Liver (tissue), 9 donors: ENCODE data around the gene RNF215. TPM values are rescaled to one million over a fixed set of nuclear protein-coding genes. Genes with fewer than 3 reads are reported as not detected.

Experiments used
- DNase-seq: peaks from one replicate; pipeline ENCODE4 v3.0.0-alpha.2; 2017; ENCODE audit warnings: low spot score
- H3K27ac ChIP-seq, 2 donors: one replicate each; pipeline ENCODE4 v1.7.0; 2013; ENCODE audit warnings: inconsistent platforms in 2 of 2, low read length in 2 of 2, control low read depth in 1 of 2, low read depth in 1 of 2, mild to moderate bottlenecking in 1 of 2
- H3K27me3 ChIP-seq, 4 donors: one replicate each; pipeline versions ENCODE4 v1.6.1 to v1.7.0; 2013; ENCODE audit warnings: low read length in 3 of 4, inconsistent platforms in 1 of 4, mild to moderate bottlenecking in 1 of 4, moderate library complexity in 1 of 4; ENCODE audit not compliant: control insufficient read depth in 4 of 4, insufficient read depth in 4 of 4
- H3K36me3 ChIP-seq, 4 donors: one replicate each; pipeline versions ENCODE4 v1.6.1 to v1.7.0; 2013; ENCODE audit warnings: low read length in 3 of 4, mild to moderate bottlenecking in 3 of 4, low read depth in 1 of 4, moderate library complexity in 1 of 4; ENCODE audit not compliant: control insufficient read depth in 4 of 4, insufficient read depth in 3 of 4
- H3K4me1 ChIP-seq, 4 donors: one replicate each; pipeline versions ENCODE4 v1.6.1 to v1.7.0; 2013; ENCODE audit warnings: low read length in 3 of 4, mild to moderate bottlenecking in 3 of 4, moderate library complexity in 1 of 4; ENCODE audit not compliant: control insufficient read depth in 4 of 4, insufficient read depth in 4 of 4
- H3K4me3 ChIP-seq, 3 donors: one replicate each; pipeline versions ENCODE4 v1.6.1 to v1.7.0; 2013; ENCODE audit warnings: low read length in 3 of 3, control low read depth in 1 of 3, low read depth in 1 of 3, mild to moderate bottlenecking in 1 of 3
- H3K9ac ChIP-seq, 2 donors: one replicate each; pipeline ENCODE4 v1.7.0; 2013; ENCODE audit warnings: low read length in 2 of 2, mild to moderate bottlenecking in 2 of 2, moderate library complexity in 2 of 2, control low read depth in 1 of 2, low read depth in 1 of 2
- H3K9me3 ChIP-seq, 4 donors: one replicate each; pipeline versions ENCODE4 v1.6.1 to v1.7.0; 2013; ENCODE audit warnings: low read length in 3 of 4; ENCODE audit not compliant: control insufficient read depth in 4 of 4
- ATF3 ChIP-seq: IDR thresholded peaks from 2 replicates; pipeline ENCODE4 v1.6.1; 2016; ENCODE audit warnings: antibody characterized with exemption
- CTCF ChIP-seq: fragments of 150-350 bp; IDR thresholded peaks from 2 replicates; pipeline ENCODE4 v1.5.1; 2017; ENCODE audit warnings: improper control_type of control experiment, low read depth, low read length; ENCODE audit not compliant: missing input control
- EGR1 ChIP-seq, 2 donors: IDR thresholded peaks; 2 replicates each; pipeline ENCODE4 v1.6.1; 2016 to 2018; ENCODE audit warnings: antibody characterized with exemption in 2 of 2, low read depth in 2 of 2
- FOXA1 ChIP-seq: IDR thresholded peaks from 2 replicates; pipeline ENCODE4 v1.6.1; 2016; ENCODE audit warnings: antibody characterized with exemption
- FOXA2 ChIP-seq: IDR thresholded peaks from 2 replicates; pipeline ENCODE4 v1.6.1; 2016; ENCODE audit warnings: antibody characterized with exemption
- GABPA ChIP-seq, 2 donors: IDR thresholded peaks in 1 of 2; conservative IDR thresholded peaks in 1 of 2; 2 replicates each; pipeline ENCODE4 v1.6.1; 2016; ENCODE audit warnings: antibody characterized with exemption in 2 of 2, mild to moderate bottlenecking in 1 of 2, moderate library complexity in 1 of 2
- HNF4A ChIP-seq, 2 donors: conservative IDR thresholded peaks; 2 replicates each; pipeline ENCODE4 v1.6.1; 2016; ENCODE audit warnings: antibody characterized with exemption in 2 of 2, mild to moderate bottlenecking in 2 of 2
- HNF4G ChIP-seq: IDR thresholded peaks from 2 replicates; pipeline ENCODE4 v1.6.1; 2016; ENCODE audit warnings: antibody characterized with exemption
- JUND ChIP-seq, 2 donors: IDR thresholded peaks; 2 replicates each; pipeline ENCODE4 v1.6.1; 2016; ENCODE audit warnings: antibody characterized with exemption in 2 of 2
- MAX ChIP-seq: IDR thresholded peaks from 2 replicates; pipeline ENCODE4 v1.6.1; 2016; ENCODE audit warnings: antibody characterized with exemption
- NR2F2 ChIP-seq: IDR thresholded peaks from 2 replicates; pipeline ENCODE4 v1.6.1; 2016; ENCODE audit warnings: antibody characterized with exemption
- RAD21 ChIP-seq, 2 donors: IDR thresholded peaks; 2 replicates each; pipeline ENCODE4 v1.6.1; 2016; ENCODE audit warnings: antibody characterized with exemption in 2 of 2, mild to moderate bottlenecking in 2 of 2
- REST ChIP-seq: IDR thresholded peaks from 2 replicates; pipeline ENCODE4 v1.6.1; 2016; ENCODE audit warnings: antibody characterized with exemption, mild to moderate bottlenecking
- RXRA ChIP-seq, 2 donors: IDR thresholded peaks; 2 replicates each; pipeline ENCODE4 v1.6.1; 2017 to 2018; ENCODE audit warnings: antibody characterized with exemption in 2 of 2, mild to moderate bottlenecking in 1 of 2
- SP1 ChIP-seq: IDR thresholded peaks from 2 replicates; pipeline ENCODE4 v1.6.1; 2018; ENCODE audit warnings: antibody characterized with exemption, mild to moderate bottlenecking
- TAF1 ChIP-seq: conservative IDR thresholded peaks from 2 replicates; pipeline ENCODE4 v1.6.1; 2016; ENCODE audit warnings: antibody characterized with exemption, mild to moderate bottlenecking
- YY1 ChIP-seq: IDR thresholded peaks from 2 replicates; pipeline ENCODE4 v1.6.1; 2016; ENCODE audit warnings: antibody characterized with exemption, mild to moderate bottlenecking
- ZBTB33 ChIP-seq: IDR thresholded peaks from 2 replicates; pipeline ENCODE4 v1.6.1; 2016; ENCODE audit warnings: antibody characterized with exemption
- WGBS: extraction: QIAGEN DNeasy Blood & Tissue Kit; methylation state at CpG from one replicate; pipeline ENCODE4 v1.1.7; 2013; 5-methylcytosine and 5-hydroxymethylcytosine counted together
- polyA plus RNA-seq, 2 donors: library from polyadenylated mRNA; stranded (reverse) in 1 of 2; unstranded in 1 of 2; fragments of 200-250 nt in 1 of 2; fragments of >200 nt in 1 of 2; fragmentation: Nextera tagmentation in 1 of 2; extraction: Ambion mirVana in 1 of 2; gene quantifications; one replicate each; pipeline versions ENCODE4 v1.2.1 to v1.2.3, GENCODE V29; 2013 to 2015
- total RNA-seq, 2 donors: library from RNA; depleted of rRNA; stranded (reverse); fragments of >200 nt; gene quantifications; one replicate each; pipeline ENCODE4 v1.2.3, GENCODE V29; 2014
- donor health status: healthy.
- donor health status: healthy.
- donor health status: healthy.
- donor health status: healthy.
- donor health status: healthy.

RNF215 gene
- total and polyA plus RNA-seq, 4 donors = 0.71 to 7.3 (median 5.8) TPM

- WGBS = 69% methylated on average over 8 of the region's 8 CpGs
- H3K27ac ChIP-seq = no peak overlapping the region
Observed at GRCh38 chr22:30372915-30373314, 14.3 kb downstream of the RNF215 start.

More at GRCh38 chr22:30372915-30373314, 14.3 kb downstream of the RNF215 start:
- Histone ChIP-seq H3K9ac (no peak overlapping the region), H3K4me3 (no peak overlapping the region), H3K27me3 (no peaks in the 10 kb centered on the region), H3K4me1 (no peaks in the 10 kb centered on the region), H3K36me3 (peaks cover 0 to 7% (median 2%) of the 10 kb centered on the region in 4 donors), H3K9me3 (no peaks in the 10 kb centered on the region)
- no peak for DNase-seq
- TF ChIP-seq YY1 = no peak
- no peak for TF ChIP-seq EGR1 (IDR thresholded peaks at IDR 0.05; ENCODE audit: low read depth in 2 of 2)
- TF ChIP-seq NR2F2 = no peak
- TF ChIP-seq FOXA1 = no peak
- no peak for TF ChIP-seq GABPA (IDR thresholded peaks at IDR 0.05 in 1 of 2, conservative IDR thresholded peaks at IDR 0.05 in 1 of 2)
- no peak for TF ChIP-seq RAD21 (IDR thresholded peaks at IDR 0.05)
- no peak for TF ChIP-seq ZBTB33
- TF ChIP-seq HNF4A (conservative IDR thresholded peaks at IDR 0.05) = no peak
- no peak for TF ChIP-seq HNF4G
- TF ChIP-seq REST = no peak
- no peak for TF ChIP-seq MAX
- no peak for TF ChIP-seq ATF3
- TF ChIP-seq FOXA2 = no peak
- no peak for TF ChIP-seq JUND (IDR thresholded peaks at IDR 0.05)
- TF ChIP-seq CTCF = no peak
- no peak for TF ChIP-seq SP1
- TF ChIP-seq TAF1 = no peak
- TF ChIP-seq RXRA (IDR thresholded peaks at IDR 0.05) = no peak
